HEK293 (cell line): ENCODE measurements around the gene CEP83.

Experiments
- CTCF ChIP-seq: fragments of 450-650 bp; formaldehyde crosslinking; IDR thresholded peaks from 2 replicates; pipeline ENCODE4 v1.5.1; 2016; ENCODE audit warnings: missing biosample characterization, missing genetic modification characterization
- TCF7L2 ChIP-seq: IDR thresholded peaks from 2 replicates; pipeline ENCODE4 v1.6.1; 2011; ENCODE audit warnings: low read depth, mild to moderate bottlenecking, inconsistent platforms, low read length, moderate library complexity, borderline replicate concordance
- YY1 ChIP-seq: fragments of 450-650 bp; formaldehyde crosslinking; IDR thresholded peaks from 2 replicates; pipeline ENCODE4 v1.5.1; 2018; ENCODE audit warnings: missing biosample characterization, missing genetic modification characterization
- ZBTB48 ChIP-seq: fragments of 450-650 bp; formaldehyde crosslinking; IDR thresholded peaks from 2 replicates; pipeline ENCODE4 v1.5.1; 2016; ENCODE audit warnings: missing biosample characterization, missing genetic modification characterization
- ZFP3 ChIP-seq: fragments of 450-650 bp; formaldehyde crosslinking; IDR thresholded peaks from 2 replicates; pipeline ENCODE4 v1.5.1; 2016; ENCODE audit warnings: low read depth, missing biosample characterization, missing genetic modification characterization
- ZNF280D ChIP-seq: fragments of 450-650 bp; formaldehyde crosslinking; IDR thresholded peaks from 2 replicates; pipeline ENCODE4 v1.5.1; 2016; ENCODE audit warnings: missing biosample characterization, missing genetic modification characterization
- ZNF639 ChIP-seq: fragments of 450-650 bp; formaldehyde crosslinking; IDR thresholded peaks from 2 replicates; pipeline ENCODE4 v1.5.1; 2016; ENCODE audit warnings: missing biosample characterization, missing genetic modification characterization
- ZNF670 ChIP-seq: fragments of 450-650 bp; formaldehyde crosslinking; IDR thresholded peaks from 2 replicates; pipeline ENCODE4 v1.5.1; 2016; ENCODE audit warnings: missing biosample characterization, missing genetic modification characterization, low read depth
- ZNF701 ChIP-seq: fragments of 450-650 bp; formaldehyde crosslinking; IDR thresholded peaks from 2 replicates; pipeline ENCODE4 v1.5.1; 2016; ENCODE audit warnings: missing biosample characterization, missing genetic modification characterization
- ZNF776 ChIP-seq: fragments of 450-650 bp; formaldehyde crosslinking; IDR thresholded peaks from 2 replicates; pipeline ENCODE4 v1.5.0; 2017; ENCODE audit warnings: missing biosample characterization, missing genetic modification characterization, borderline replicate concordance
- TF ChIP-seq, protein P1 (sequence below): fragments of 450-650 bp; formaldehyde crosslinking; IDR thresholded peaks from 2 replicates; pipeline ENCODE4 v1.5.1; 2016; ENCODE audit warnings: missing biosample characterization, missing genetic modification characterization
- TF ChIP-seq, protein P2 (sequence below): fragments of 450-650 bp; formaldehyde crosslinking; IDR thresholded peaks from 2 replicates; pipeline ENCODE4 v1.5.1; 2016; ENCODE audit warnings: missing biosample characterization, missing genetic modification characterization

DNA sequence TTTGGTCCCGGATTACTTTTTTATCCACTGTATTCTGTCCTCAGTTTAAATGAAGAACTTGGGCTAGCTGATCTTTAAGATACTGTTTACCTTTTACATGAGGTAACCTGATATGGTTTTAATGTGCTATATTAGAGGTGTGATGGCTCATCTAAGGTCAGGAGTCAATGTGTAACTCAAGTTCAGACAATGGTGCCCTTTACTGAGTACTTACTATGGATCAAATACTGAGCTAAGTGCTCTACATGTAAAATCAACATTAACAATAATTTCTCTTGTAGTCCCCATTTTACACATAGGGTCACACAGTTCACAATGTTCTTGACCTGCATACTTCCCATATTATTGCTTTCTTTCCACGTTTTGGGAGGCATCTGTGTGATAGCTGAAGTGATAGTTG is 79.2 kb downstream of the CEP83 start:
- TF ChIP-seq CTCF (no peak), ZNF670 (tag by site-specific recombination) (no peak), TCF7L2 (no peak), ZNF639 (no peak), YY1 (tag by site-specific recombination) (no peak), ZNF701 (tag by site-specific recombination) (no peak), ZNF280D (no peak), ZNF776 (tag by site-specific recombination) (no peak), ZFP3 (no peak), ZBTB48 (tag by site-specific recombination) (no peak)
- TF ChIP-seq, protein P1, sequence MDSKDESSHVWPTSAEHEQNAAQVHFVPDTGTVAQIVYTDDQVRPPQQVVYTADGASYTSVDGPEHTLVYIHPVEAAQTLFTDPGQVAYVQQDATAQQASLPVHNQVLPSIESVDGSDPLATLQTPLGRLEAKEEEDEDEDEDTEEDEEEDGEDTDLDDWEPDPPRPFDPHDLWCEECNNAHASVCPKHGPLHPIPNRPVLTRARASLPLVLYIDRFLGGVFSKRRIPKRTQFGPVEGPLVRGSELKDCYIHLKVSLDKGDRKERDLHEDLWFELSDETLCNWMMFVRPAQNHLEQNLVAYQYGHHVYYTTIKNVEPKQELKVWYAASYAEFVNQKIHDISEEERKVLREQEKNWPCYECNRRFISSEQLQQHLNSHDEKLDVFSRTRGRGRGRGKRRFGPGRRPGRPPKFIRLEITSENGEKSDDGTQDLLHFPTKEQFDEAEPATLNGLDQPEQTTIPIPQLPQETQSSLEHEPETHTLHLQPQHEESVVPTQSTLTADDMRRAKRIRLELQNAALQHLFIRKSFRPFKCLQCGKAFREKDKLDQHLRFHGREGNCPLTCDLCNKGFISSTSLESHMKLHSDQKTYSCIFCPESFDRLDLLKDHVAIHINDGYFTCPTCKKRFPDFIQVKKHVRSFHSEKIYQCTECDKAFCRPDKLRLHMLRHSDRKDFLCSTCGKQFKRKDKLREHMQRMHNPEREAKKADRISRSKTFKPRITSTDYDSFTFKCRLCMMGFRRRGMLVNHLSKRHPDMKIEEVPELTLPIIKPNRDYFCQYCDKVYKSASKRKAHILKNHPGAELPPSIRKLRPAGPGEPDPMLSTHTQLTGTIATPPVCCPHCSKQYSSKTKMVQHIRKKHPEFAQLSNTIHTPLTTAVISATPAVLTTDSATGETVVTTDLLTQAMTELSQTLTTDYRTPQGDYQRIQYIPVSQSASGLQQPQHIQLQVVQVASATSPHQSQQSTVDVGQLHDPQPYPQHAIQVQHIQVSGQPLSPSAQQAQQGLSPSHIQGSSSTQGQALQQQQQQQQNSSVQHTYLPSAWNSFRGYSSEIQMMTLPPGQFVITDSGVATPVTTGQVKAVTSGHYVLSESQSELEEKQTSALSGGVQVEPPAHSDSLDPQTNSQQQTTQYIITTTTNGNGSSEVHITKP (tag by site-specific recombination), result no peak
- TF ChIP-seq, protein P2, sequence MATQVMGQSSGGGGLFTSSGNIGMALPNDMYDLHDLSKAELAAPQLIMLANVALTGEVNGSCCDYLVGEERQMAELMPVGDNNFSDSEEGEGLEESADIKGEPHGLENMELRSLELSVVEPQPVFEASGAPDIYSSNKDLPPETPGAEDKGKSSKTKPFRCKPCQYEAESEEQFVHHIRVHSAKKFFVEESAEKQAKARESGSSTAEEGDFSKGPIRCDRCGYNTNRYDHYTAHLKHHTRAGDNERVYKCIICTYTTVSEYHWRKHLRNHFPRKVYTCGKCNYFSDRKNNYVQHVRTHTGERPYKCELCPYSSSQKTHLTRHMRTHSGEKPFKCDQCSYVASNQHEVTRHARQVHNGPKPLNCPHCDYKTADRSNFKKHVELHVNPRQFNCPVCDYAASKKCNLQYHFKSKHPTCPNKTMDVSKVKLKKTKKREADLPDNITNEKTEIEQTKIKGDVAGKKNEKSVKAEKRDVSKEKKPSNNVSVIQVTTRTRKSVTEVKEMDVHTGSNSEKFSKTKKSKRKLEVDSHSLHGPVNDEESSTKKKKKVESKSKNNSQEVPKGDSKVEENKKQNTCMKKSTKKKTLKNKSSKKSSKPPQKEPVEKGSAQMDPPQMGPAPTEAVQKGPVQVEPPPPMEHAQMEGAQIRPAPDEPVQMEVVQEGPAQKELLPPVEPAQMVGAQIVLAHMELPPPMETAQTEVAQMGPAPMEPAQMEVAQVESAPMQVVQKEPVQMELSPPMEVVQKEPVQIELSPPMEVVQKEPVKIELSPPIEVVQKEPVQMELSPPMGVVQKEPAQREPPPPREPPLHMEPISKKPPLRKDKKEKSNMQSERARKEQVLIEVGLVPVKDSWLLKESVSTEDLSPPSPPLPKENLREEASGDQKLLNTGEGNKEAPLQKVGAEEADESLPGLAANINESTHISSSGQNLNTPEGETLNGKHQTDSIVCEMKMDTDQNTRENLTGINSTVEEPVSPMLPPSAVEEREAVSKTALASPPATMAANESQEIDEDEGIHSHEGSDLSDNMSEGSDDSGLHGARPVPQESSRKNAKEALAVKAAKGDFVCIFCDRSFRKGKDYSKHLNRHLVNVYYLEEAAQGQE (tag by site-specific recombination), result no peak
